Keratinocyte (primary cell): ENCODE results near the gene CENPV.

Experiments
- CTCF ChIP-seq, 3 experiments: IDR thresholded peaks in 1 of 3; conservative IDR thresholded peaks in 1 of 3; optimal IDR thresholded peaks in 1 of 3; 2 replicates in 2 of 3; 3 replicates in 1 of 3; pipeline versions ENCODE3 to v1.5.1; 2011; ENCODE audit warnings: low read length in 3 of 3, mild to moderate bottlenecking in 3 of 3, moderate library complexity in 2 of 3, control low read depth in 1 of 3, inconsistent platforms in 1 of 3; ENCODE audit not compliant: insufficient read depth in 2 of 3; ENCODE audit errors: extremely low read depth in 1 of 3
- EZH2 ChIP-seq: IDR thresholded peaks from one replicate; pipeline ENCODE4 v1.6.1; 2012; ENCODE audit warnings: inconsistent platforms, mild to moderate bottlenecking, low read length, moderate library complexity

GRCh38 chr17:16327018-16327417, 26.3 kb downstream of the CENPV start:
- TF ChIP-seq EZH2 (no peak), CTCF (optimal IDR thresholded peaks at IDR 0.05 in 1 of 3, IDR thresholded peaks at IDR 0.05 in 1 of 3, conservative IDR thresholded peaks at IDR 0.05 in 1 of 3; ENCODE audit: extremely low read depth in 1 of 3, insufficient read depth in 2 of 3, low read length in 3 of 3) (no peak)
